NCI-H146 (cell line): Measurements from ENCODE around the gene AP1M1.
A peak's percentile ranks its signal among the peaks of the same experiment; 100 is the strongest.

Experiments used
- DNase-seq: peaks from one replicate; lab custom pipeline; 2025; lab: John Stamatoyannopoulos, UW

The AP1M1 gene

GRCh38 chr19:16185123-16185767, 12.5 kb upstream of the AP1M1 start, which contains the start of gene FAM32A:
Gene FAM32A (plus strand): TSS chr19:16185410. CDS start chr19:16185443, 33 bp downstream.
- DNase-seq, result peak; percentile 100

DNA sequence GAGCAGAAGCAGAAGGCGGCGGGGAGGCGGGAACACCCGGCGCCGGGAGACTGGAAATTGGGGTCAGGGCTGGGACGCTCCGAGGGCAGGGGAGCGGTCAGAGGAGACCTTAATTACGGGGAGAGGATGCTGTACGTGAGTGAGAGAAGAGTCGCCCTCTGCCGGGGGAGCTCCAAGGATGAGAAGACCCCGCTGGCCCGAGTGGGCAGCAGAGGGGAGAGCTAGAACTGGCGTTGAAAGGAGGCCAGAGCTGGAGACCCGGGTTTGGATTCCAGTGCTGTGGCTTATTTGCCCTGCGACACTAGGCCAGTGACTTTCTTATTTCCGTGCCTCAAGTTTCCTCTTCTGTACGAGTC, 12.0 kb upstream of the AP1M1 start:
- DNase-seq, result peak; percentile 65

DNA sequence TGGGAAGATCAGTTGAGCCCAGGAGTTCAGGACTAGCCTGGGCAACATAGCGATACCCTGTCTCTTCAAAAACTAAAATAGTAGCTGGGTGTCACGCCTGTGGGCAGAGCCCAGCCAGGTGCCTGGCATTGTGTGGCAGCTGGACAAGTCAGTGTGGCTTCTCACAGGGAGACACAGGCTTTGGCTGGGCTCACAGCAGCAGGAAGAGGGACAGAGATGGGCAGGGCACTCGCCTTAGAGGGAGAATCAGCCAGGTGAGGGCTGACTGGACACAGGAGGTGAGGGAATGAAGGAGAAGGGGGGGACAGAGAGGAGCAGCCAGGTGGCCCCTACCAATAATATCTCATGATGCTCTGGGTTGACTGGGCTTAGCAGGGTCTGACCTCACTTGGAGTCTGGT, 9.2 kb upstream of the AP1M1 start:
- no peak for DNase-seq

- no peak for DNase-seq
These were observed 7.5 kb upstream of the AP1M1 start for GRCh38 chr19:16190198-16190597.

DNA sequence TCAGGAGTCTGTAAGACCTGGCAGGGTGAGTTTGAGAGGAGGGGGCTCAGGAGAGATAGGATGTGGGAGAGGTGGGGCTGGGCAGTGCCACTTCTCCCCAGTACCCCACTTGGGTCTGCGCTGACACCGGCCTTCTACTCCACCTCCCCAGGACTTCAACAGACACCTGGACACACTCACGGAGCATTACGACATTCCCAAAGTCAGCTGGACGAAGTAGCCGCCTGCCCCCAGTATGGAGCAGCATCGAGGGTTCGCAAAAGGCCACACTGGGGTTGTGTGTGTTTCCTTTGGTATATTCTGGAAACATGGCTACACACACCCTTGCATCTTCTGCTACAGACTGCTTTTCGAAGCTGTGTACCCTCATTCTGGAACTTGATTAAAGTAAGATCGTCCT, 7.0 kb upstream of the AP1M1 start:
- no peak for DNase-seq

- DNase-seq, result no peak
These were observed 6.3 kb upstream of the AP1M1 start for GRCh38 chr19:16191216-16191908.

GRCh38 chr19:16193466-16193865, 4.2 kb upstream of the AP1M1 start:
- DNase-seq, result no peak

DNA sequence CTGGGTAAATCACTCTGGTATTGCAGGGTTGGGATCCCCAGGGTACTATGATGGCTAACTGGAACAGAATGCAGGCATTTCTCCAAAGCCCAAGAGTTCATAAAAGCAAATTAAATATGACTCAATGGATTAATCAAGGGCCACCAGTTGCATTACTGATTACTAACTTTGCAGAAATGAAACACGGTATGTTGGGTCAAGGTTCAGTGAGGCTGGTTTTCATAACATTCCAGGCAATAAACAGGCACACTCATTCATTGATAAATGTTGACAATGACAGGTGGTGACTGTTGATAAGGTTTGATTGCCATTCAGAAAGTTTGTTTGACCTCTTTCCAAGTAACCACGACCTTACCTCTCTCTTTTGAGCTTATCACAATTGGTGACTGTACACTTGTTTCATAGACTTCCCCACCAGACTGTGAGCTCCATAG, 506 bp upstream of the AP1M1 start:
- no peak for DNase-seq

- no peak for DNase-seq
These were observed 600 bp downstream of the AP1M1 start for GRCh38 chr19:16198370-16198651.

GRCh38 chr19:16199275-16199932, 1.7 kb downstream of the AP1M1 start:
- DNase-seq, result no peak

DNA sequence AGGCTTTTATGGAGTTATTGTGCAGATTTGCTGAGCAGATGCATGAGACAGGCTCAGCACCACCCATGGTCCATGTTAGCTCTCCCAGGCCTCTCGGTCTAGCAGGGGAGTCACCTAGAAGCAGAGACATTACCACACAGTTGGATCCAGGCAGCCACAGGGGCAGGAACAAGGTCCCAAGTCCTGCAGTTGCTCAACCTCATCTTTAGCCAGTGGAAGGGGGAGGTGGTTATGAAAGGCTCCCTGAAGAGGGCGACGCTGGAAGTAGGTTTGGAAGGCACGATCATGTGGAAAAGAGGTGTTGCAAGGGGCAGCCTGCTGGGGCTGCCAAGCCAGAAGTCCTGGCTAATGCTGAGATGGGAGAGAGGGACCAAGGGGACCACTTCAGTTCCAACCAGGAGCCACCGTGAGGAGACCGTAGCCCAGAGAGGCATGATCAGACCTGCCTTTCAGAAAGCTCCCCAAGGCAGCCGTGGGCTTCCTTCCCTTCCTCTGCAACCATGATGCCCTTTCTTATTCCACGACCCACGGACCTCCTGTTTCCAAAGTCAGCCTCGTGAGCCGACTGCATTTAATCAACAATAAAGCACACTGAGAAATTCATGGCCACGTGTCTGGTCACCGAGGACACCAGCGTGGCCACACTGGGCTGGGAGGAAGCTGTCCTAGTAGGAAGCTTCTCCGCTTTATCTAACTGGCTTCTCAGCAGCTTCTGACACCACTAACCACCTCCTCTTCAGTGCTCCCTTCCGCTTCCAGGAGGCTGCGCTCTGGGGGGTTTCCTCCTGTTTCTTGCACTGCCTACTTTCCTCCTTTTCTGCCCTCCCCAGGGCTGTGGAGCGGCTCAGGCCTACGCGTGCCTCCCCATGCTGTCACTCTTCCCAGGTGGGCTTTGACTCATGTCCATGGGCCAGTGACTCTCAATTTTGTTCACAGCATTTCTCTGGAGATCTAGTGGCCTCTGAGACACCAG, 2.6 kb downstream of the AP1M1 start:
- no peak for DNase-seq

DNA sequence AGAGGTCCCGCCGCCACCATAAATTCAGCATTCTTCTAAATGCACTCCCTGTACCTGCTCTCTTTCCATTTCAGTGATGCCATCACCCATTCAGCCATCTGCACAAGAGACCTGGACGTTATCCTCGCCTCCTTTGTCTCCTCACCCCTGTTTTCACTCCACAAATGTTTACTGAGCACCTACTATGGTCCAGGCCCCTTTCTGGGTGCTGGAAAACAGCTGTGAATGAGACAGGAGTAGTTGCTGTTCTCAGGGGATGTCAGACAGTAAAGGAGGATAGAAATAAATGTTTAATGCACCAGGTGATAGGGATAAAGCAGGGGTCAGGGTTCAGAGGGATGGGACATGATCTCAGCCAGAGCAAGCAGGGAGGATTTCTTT, 3.3 kb downstream of the AP1M1 start:
- DNase-seq, result no peak

DNA sequence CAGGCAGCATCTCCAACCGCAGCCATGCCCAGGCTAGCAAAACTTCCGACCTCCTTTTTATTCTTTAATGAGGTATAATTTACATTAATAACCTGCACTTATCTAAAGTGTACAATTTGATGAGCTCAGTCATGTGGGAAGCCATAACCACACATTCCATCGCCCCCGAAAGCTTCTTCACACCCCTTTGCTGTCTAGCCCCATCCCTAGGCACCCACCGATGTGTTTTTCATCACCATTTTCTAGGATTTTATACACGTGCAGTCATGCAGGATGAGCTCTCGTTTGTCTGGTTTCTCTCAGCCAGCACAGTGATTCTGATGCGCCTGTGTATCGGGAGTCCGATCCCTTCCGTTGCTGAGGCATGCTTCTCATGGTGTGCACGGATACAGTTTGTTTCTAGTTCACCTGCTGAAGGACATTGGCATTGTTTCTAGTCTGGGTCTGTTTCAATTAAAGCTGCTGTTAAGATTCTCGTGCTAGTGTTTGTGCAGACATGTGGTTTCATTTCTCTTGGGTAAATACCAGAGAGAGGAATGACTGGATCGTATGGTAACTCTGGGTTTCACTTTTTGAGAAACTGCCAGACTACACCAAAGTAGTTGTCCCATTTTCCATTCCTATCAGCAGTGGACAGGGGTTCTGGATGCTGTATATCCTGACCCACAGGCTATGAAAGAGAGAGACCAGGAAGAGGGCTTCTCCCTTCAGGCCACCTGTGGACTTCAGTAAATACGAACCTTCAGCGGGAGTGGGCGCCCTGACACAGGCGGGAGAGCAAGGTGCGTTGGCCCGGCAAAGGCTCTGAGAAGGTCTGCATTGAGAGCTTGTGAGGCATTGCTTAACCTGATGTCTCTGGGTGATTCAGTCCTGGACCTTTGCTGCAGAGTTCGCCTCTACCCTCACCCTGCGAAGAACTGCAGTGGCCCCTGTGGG, 4.9 kb downstream of the AP1M1 start:
- no peak for DNase-seq

DNA sequence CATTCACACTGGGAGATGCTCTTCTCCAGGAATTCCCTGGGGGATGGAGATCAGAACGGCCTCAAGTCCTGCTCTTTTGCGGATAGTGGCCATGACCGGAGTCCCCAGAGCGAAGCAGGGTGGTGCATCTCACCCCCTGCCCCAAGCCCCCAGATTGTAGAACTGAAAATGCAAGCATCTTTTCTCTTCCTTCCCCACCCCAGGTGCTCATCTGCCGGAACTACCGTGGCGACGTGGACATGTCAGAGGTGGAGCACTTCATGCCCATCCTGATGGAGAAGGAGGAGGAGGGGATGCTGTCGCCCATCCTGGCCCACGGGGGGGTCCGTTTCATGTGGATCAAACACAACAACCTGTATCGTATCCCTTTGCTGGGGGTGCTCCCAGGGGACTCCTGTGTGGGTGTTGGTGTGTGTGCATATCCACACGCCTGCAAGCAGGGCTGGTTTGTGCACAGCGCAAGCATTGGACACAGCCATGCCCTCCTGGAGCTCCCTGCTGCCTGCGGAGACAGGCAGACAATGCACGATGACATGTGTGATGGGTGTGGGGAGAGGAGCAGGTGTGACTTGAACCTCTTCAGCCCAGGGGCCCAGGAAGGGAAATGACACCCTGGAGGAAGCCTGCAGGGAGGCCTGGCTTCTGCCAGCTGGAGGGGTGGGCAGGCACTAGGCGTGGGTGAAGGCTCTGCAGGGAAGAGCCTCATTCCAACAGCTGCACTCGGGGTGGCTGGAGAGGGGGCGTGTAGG, 5.7 kb downstream of the AP1M1 start:
- peak; percentile 71 for DNase-seq

DNA sequence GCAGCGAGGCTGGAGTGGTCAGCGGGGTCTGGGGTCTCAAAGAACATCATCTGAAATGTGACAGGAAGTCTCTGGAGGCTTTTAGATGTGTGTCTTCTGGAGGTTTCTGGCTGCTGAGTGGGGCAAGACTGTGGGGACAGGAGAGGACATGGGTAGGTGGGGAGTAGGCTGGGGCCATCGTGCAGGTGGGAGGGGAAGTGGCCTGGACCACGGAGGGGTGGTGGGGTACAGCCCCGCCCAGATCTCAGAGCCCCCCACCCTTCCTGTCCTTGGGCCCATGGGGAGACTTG, 6.2 kb downstream of the AP1M1 start:
- DNase-seq, result no peak

DNA sequence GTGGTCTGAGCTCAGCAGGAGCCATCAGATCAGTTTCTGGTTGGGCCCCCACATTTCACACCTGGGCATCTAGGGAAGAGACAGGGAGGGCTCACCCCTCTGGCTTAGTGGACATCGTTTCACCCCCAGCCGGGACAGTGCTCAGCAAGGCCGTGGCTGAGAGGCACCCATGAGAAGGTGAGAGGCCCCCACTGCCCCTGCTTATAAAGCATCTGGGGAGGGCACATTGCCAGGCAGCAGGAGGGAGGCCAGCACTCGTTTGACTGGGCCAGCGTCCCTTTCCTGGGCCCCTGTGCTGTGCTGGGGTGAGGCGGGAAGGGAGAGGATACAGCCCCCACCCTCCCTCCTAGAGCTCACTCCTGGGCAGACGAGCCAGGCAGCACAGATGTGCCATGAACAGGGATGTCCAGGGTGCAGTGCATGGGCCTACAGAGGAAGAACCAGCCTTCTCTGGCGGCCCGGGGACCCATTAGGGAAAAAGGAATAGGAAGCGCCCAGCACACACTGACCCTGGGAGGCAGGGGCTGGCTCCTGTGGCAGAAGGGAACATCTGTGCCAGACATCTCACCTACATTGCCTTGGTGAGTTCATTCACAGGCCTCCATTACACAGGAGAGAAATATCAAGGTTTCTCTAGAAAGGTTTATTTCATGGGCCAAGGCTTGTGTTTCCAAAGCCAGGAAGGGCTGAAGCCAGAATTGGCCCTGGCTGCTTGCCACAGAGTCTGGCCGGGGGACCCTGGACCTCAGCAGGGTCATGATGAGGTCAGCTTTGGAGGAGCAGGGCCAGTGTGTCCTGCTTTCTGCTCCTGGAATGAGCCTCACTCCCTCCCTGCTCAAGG, 7.7 kb downstream of the AP1M1 start:
- no peak for DNase-seq

- no peak for DNase-seq
These were observed 8.4 kb downstream of the AP1M1 start for GRCh38 chr19:16206046-16206605.

GRCh38 chr19:16206637-16207036, 8.9 kb downstream of the AP1M1 start:
- DNase-seq, result no peak

DNA sequence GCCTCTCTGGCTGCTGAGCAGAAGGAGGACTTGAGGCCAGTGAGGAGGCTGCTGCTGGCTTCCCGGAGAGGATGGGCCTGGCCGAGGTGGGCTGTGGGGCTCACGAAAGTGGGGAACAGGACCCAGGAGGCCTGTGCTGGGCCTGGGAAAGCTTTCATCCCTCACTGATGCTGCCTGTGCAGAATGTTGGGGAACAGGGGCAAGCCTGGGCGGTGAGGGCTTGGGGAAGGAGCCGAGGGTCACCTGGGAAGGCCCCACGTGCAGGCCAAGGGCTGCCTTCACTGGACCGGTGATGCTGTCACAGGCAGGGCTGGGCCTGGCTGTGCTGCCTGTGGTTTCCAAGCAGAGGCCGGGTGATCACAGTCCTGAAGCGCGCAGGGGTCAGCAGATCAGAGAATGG, 9.4 kb downstream of the AP1M1 start:
- DNase-seq, result no peak
